Hepatocyte (in vitro differentiated cells): Measurements from ENCODE around the gene KIAA1549.

Experiments used
- CTCF ChIP-seq: fragments of 200-600 bp; sonication (generic); IDR thresholded peaks from 2 replicates; pipeline ENCODE4 v1.5.1; 2016; ENCODE audit warnings: antibody characterized with exemption, mild to moderate bottlenecking; ENCODE audit not compliant: poor library complexity
- EZH2phosphoT487 ChIP-seq: fragments of 200-600 bp; sonication (generic); IDR thresholded peaks from one replicate; pipeline ENCODE4 v1.6.1; 2018; ENCODE audit warnings: antibody characterized with exemption, mild to moderate bottlenecking, low read depth, moderate library complexity; ENCODE audit not compliant: unreplicated experiment, severe bottlenecking

- no peak for TF ChIP-seq CTCF
- no peak for TF ChIP-seq EZH2phosphoT487
Observed at GRCh38 chr7:138887085-138887710, 94.0 kb downstream of the KIAA1549 start.
